GM23338 (cell line): Measurements from ENCODE around the gene RIC3.

Experiments used
- CREB1 ChIP-seq: fragments of 250-450 bp; sonication (Bioruptor Pico); IDR thresholded peaks from 2 replicates; pipeline ENCODE4 v1.5.0; 2020; ENCODE audit warnings: low read depth, mild to moderate bottlenecking, moderate library complexity
- EZH2 ChIP-seq: fragments of 200-600 bp; sonication (generic); IDR thresholded peaks from one replicate; pipeline ENCODE4 v1.8.0; 2017; ENCODE audit warnings: antibody characterized with exemption, mild to moderate bottlenecking, low read depth; ENCODE audit not compliant: unreplicated experiment
- EZH2phosphoT487 ChIP-seq: fragments of 200-600 bp; sonication (generic); IDR thresholded peaks from one replicate; pipeline ENCODE4 v1.8.1; 2018; ENCODE audit warnings: antibody characterized with exemption; ENCODE audit not compliant: unreplicated experiment
- JUNB ChIP-seq: IDR thresholded peaks from one replicate; pipeline ENCODE4 v1.6.1; 2016; ENCODE audit warnings: antibody characterized with exemption; ENCODE audit not compliant: unreplicated experiment
- POLR2AphosphoS5 ChIP-seq: IDR thresholded peaks from 2 replicates; pipeline ENCODE4 v1.6.1; 2016; ENCODE audit warnings: antibody characterized with exemption, low read depth
- REST ChIP-seq: IDR thresholded peaks from one replicate; pipeline ENCODE4 v1.6.1; 2018; ENCODE audit warnings: antibody characterized with exemption; ENCODE audit not compliant: unreplicated experiment
- ZNF114 ChIP-seq: fragments of 250-450 bp; sonication (Bioruptor Pico); IDR thresholded peaks from 2 replicates; pipeline ENCODE4 v1.5.0; 2020; ENCODE audit warnings: mild to moderate bottlenecking, moderate library complexity
- TF ChIP-seq, protein P1 (sequence below), 2 experiments: fragments of 200-600 bp in 1 of 2; sonication (generic) in 1 of 2; conservative IDR thresholded peaks; 2 replicates each; pipeline versions ENCODE4 v1.5.1 to v1.6.1; 2016 to 2017; ENCODE audit warnings: antibody characterized with exemption in 2 of 2, low read depth in 2 of 2, mild to moderate bottlenecking in 2 of 2, moderate library complexity in 1 of 2

- TF ChIP-seq EZH2phosphoT487 (no peak), EZH2 (no peak), CREB1 (CRISPR knock-in tag) (no peak), POLR2AphosphoS5 (no peak), JUNB (no peak), ZNF114 (no peak), REST (no peak)
- TF ChIP-seq, protein P1, sequence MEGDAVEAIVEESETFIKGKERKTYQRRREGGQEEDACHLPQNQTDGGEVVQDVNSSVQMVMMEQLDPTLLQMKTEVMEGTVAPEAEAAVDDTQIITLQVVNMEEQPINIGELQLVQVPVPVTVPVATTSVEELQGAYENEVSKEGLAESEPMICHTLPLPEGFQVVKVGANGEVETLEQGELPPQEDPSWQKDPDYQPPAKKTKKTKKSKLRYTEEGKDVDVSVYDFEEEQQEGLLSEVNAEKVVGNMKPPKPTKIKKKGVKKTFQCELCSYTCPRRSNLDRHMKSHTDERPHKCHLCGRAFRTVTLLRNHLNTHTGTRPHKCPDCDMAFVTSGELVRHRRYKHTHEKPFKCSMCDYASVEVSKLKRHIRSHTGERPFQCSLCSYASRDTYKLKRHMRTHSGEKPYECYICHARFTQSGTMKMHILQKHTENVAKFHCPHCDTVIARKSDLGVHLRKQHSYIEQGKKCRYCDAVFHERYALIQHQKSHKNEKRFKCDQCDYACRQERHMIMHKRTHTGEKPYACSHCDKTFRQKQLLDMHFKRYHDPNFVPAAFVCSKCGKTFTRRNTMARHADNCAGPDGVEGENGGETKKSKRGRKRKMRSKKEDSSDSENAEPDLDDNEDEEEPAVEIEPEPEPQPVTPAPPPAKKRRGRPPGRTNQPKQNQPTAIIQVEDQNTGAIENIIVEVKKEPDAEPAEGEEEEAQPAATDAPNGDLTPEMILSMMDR (conservative IDR thresholded peaks at IDR 0.05; ENCODE audit: low read depth in 2 of 2) = no peak
These were observed 74.8 kb downstream of the RIC3 start for GRCh38 chr11:8093931-8094575.
